Peyer's patch (tissue), 4 donors: ENCODE results near the gene CHST15. TPM values are rescaled to one million over a fixed set of nuclear protein-coding genes. Genes with fewer than 3 reads are reported as not detected.
"Not testable (repeated sequence)": the region's sequence is repeated elsewhere in the genome, so short reads cannot be mapped to it uniquely, and the experiment has no call there.

Source experiments
- DNase-seq, 3 donors: peaks; one replicate each; pipeline ENCODE4 v3.0.0-alpha.2; 2017 to 2019
- H3K27ac ChIP-seq, 4 donors: fragments of 200-600 bp; sonication (generic); one replicate each; pipeline ENCODE4 v1.5.1; 2016 to 2019
- H3K27me3 ChIP-seq, 2 donors: fragments of 200-600 bp; sonication (generic); one replicate each; pipeline ENCODE4 v1.5.1; 2019
- H3K36me3 ChIP-seq, 3 donors: fragments of 200-600 bp; sonication (generic); one replicate each; pipeline ENCODE4 v1.5.1; 2016 to 2019
- H3K4me1 ChIP-seq, 4 donors: fragments of 200-600 bp; sonication (generic); one replicate each; pipeline ENCODE4 v1.5.1; 2016 to 2019
- H3K4me3 ChIP-seq, 4 donors: fragments of 200-600 bp; sonication (generic); 1 replicate in 3 of 4; 2 replicates in 1 of 4; pipeline ENCODE4 v1.5.1; 2016 to 2019; ENCODE audit warnings: mild to moderate bottlenecking in 1 of 4
- H3K9me3 ChIP-seq, 4 donors: fragments of 200-600 bp; sonication (generic); one replicate each; pipeline ENCODE4 v1.5.1; 2016 to 2019; ENCODE audit warnings: mild to moderate bottlenecking in 1 of 4
- CTCF ChIP-seq, 6 experiments: fragments of 450-650 bp in 4 of 6; fragments of 200-600 bp in 2 of 6; sonication (generic) in 1 of 6; IDR thresholded peaks; one replicate each; pipeline ENCODE4 v1.5.1; 2017 to 2019; ENCODE audit warnings: antibody characterized with exemption in 6 of 6, mild to moderate bottlenecking in 3 of 6, moderate library complexity in 1 of 6
- POLR2A ChIP-seq, 2 donors: fragments of 450-650 bp; IDR thresholded peaks; one replicate each; pipeline ENCODE4 v1.5.1; 2017; ENCODE audit warnings: antibody characterized with exemption in 2 of 2, mild to moderate bottlenecking in 2 of 2, moderate library complexity in 2 of 2
- total RNA-seq, 4 donors: library from RNA; depleted of rRNA; stranded (reverse); fragments of >200 nt; gene quantifications; one replicate each; pipeline ENCODE4 v1.1.0, GENCODE V29; 2016

CHST15 gene
- total RNA-seq, 4 donors from 2014 or later = 3.9 to 55.3 (median 10.9) TPM

DNA sequence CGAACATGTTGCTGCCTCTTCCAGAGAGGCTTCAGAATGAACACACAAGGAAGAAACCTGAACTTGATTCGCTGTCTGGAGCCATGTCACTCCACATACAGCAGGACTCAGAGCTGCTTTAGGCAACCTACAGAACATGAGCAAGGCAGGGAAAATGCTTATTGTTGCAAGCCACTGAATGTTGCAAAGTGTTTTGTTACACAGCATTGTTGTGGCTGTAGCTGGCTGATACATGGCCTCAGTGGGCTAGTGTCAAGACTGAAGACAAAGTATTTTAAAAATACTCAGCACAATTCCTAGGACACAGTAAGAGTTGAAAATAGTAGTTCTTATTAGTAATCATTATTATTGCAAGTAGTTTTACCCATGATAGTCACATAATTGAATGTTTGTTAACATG lies 3.1 kb upstream of the CHST15 start:
- DNase-seq = no peak
- Histone ChIP-seq H3K4me1 (peaks cover 0 to 16% (median 0%) of the 10 kb centered on the region in 4 donors), H3K4me3 (no peak overlapping the region), H3K27me3 (no peaks in the 10 kb centered on the region), H3K9me3 (no peaks in the 10 kb centered on the region), H3K27ac (no peak overlapping the region), H3K36me3 (no peaks in the 10 kb centered on the region)
- TF ChIP-seq POLR2A (IDR thresholded peaks at IDR 0.05) (no peak), CTCF (IDR thresholded peaks at IDR 0.05) (no peak)

GRCh38 chr10:124095801-124096200 lies 2.4 kb upstream of the CHST15 start:
- H3K9me3 ChIP-seq, H3K27me3 ChIP-seq, H3K27ac ChIP-seq, DNase-seq, H3K4me3 ChIP-seq, H3K36me3 ChIP-seq: not testable (repeated sequence)
- peaks cover 0 to 17% (median 0%) of the 10 kb centered on the region in 4 donors for H3K4me1 ChIP-seq

DNA sequence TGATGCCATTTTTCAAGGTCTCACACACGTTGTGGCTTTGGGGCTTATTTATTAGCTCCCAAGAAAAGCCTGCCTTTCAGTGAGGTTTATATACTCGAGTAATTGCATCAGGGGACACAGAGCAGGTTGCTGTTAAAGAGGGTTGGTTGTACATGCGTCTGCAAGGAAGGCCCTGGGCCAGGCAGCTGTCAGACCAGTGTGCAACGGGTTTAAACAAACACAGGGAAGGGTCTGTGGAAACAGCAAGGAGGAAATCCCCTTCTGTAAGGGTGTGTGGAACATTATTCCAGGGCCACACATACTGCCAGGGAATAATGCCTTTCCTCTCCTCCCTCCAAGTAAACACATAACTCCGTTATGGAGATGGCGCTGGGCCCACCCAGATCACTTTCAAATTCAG lies 1.7 kb upstream of the CHST15 start:
- H3K27me3 ChIP-seq = no peaks in the 10 kb centered on the region
- H3K4me3 ChIP-seq = no peak overlapping the region
- peak overlapping the region in 2 of 4 donors; percentile 84 to 96 for H3K27ac ChIP-seq
- no peaks in the 10 kb centered on the region for H3K36me3 ChIP-seq
- TF ChIP-seq POLR2A (IDR thresholded peaks at IDR 0.05) (no peak), CTCF (IDR thresholded peaks at IDR 0.05) (no peak)
- peaks cover 0 to 20% (median 0%) of the 10 kb centered on the region in 4 donors for H3K4me1 ChIP-seq
- H3K9me3 ChIP-seq = no peaks in the 10 kb centered on the region
- DNase-seq = peak in 1 of 3 donors; percentile 25

DNA sequence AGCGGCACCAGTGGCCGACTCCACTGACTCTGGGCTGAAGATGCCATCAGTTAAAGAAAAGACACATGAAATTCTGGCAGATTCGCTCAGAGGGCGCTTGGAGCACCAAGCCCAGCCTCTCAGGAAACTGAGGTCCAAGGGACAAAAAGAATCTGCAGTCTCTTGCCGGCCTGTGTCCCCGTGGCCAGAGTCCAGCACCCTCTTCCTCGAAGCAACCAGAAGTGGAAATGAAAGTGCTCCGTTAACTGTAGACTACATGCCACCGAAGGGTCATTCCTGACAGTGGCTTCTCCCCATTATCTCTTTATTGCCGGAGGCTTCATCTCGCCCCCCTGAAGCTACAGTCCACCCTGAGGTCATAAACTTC lies 1.0 kb upstream of the CHST15 start:
- DNase-seq = no peak
- H3K27me3 ChIP-seq = no peaks in the 10 kb centered on the region
- no peaks in the 10 kb centered on the region for H3K9me3 ChIP-seq
- H3K27ac ChIP-seq = peak overlapping the region; percentile 82 to 96 (median 86)
- peak overlapping the region; percentile 56 to 92 (median 68) for H3K4me3 ChIP-seq
- peaks cover 0 to 20% (median 0%) of the 10 kb centered on the region in 4 donors for H3K4me1 ChIP-seq
- TF ChIP-seq CTCF (IDR thresholded peaks at IDR 0.05) (no peak), POLR2A (IDR thresholded peaks at IDR 0.05) (no peak)
- no peaks in the 10 kb centered on the region for H3K36me3 ChIP-seq

- H3K36me3 ChIP-seq, H3K9me3 ChIP-seq, H3K27me3 ChIP-seq: not testable (repeated sequence)
- H3K4me1 ChIP-seq = peaks cover 0 to 25% (median 0%) of the 10 kb centered on the region in 4 donors
- peak overlapping the region; percentile 56 to 92 (median 68) for H3K4me3 ChIP-seq
- H3K27ac ChIP-seq = peak overlapping the region; percentile 82 to 96 (median 86)
- DNase-seq = peak; percentile 22 to 74 (median 72)
These were observed 498 bp upstream of the CHST15 start for GRCh38 chr10:124093774-124094418.

GRCh38 chr10:124092250-124092859 lies 1.0 kb downstream of the CHST15 start:
- Histone ChIP-seq H3K4me1 (peaks cover 0 to 39% (median 3%) of the 10 kb centered on the region in 4 donors), H3K9me3 (no peaks in the 10 kb centered on the region), H3K36me3 (no peaks in the 10 kb centered on the region), H3K4me3 (peak overlapping the region; percentile 56 to 92 (median 68)), H3K27me3 (no peaks in the 10 kb centered on the region), H3K27ac (peak overlapping the region; percentile 82 to 96 (median 86))
- DNase-seq = peak; percentile 58 to 89 (median 87)
- TF ChIP-seq POLR2A (IDR thresholded peaks at IDR 0.05) = peak in 1 of 2 donors; percentile 14
- TF ChIP-seq CTCF (IDR thresholded peaks at IDR 0.05) = no peak
